Breast epithelium (tissue), 3 donors: ENCODE data around the gene DNAH10.

Experiments used
- CTCF ChIP-seq, 3 donors: fragments of 450-650 bp; IDR thresholded peaks; one replicate each; pipeline ENCODE4 v1.5.1; 2016 to 2017; ENCODE audit warnings: antibody characterized with exemption in 3 of 3, mild to moderate bottlenecking in 3 of 3, moderate library complexity in 3 of 3
- POLR2A ChIP-seq: fragments of 450-650 bp; IDR thresholded peaks from one replicate; pipeline ENCODE4 v1.6.1; 2016; ENCODE audit warnings: antibody characterized with exemption, mild to moderate bottlenecking, moderate library complexity
- POLR2AphosphoS5 ChIP-seq, 3 donors: sonication (generic); formaldehyde crosslinking; IDR thresholded peaks; one replicate each; pipeline ENCODE4 v1.6.1; 2017; ENCODE audit warnings: antibody characterized with exemption in 3 of 3

- no peak for TF ChIP-seq CTCF (IDR thresholded peaks at IDR 0.05)
- TF ChIP-seq POLR2AphosphoS5 (IDR thresholded peaks at IDR 0.05) = no peak
- no peak for TF ChIP-seq POLR2A
Measured at GRCh38 chr12:123846340-123846739, 84.2 kb downstream of the DNAH10 start.
